ENCODE measurements around the gene IGF1. TPM values are rescaled to one million over a fixed set of nuclear protein-coding genes. Genes with fewer than 3 reads are reported as not detected.

The IGF1 gene
- total and polyA plus RNA-seq, 5 donors = 4.7 to 71.9 (median 6.5) TPM

DNA sequence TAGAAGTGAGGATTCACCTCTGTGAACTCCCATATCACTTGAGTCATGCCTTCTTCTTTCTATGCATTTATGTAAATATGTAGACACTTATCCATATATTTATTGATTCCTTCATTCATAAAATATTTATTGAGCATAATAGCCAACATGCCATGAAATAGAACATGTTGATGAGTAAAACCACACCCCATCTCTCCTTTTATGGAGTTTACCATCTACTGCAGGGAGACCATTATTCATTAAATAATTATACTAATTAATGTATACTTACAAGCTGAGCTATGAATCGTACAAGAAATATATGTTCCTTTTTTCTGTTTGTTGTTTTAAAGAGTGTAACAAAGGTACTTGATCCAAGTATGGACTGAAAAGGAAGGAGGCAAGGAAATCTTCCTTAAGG, 17.4 kb upstream of the IGF1 start:
- ATAC-seq = no peak
- 74% methylated on average over 1 of the region's 1 CpG for whole genome bisulfite sequencing
- DNase-seq = no peak
- Histone ChIP-seq H3K27ac (ENCODE audit: low read length) (no peak overlapping the region), H3K4me3 (ENCODE audit: low read length) (no peak overlapping the region), H3K27me3 (ENCODE audit: control insufficient read depth, insufficient read depth) (no peaks in the 10 kb centered on the region), H3K9me3 (ENCODE audit: control insufficient read depth, low read length) (peaks cover 2% of the 10 kb centered on the region), H3K4me1 (ENCODE audit: control insufficient read depth, insufficient read depth, low read length) (no peaks in the 10 kb centered on the region)
- intact Hi-C loops (cut with DNase I) = no loop called here

DNA sequence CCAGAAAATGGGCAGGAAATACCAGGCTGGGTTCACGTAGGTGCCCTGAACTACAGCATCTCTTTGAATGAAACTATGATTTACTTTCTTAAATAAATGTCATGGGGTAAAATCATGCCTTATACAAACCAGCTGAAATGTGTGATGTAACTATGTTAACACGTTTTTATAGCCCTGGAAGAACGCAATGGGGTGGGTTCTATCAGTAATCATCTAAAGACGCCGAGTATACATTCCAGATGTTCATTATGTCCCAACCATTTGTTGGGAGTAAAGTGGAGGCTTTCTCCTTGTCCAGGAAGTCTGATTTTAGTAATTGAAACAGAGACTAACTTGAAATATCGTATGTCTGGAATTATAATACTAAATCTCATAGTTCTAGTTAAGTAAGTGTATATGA, 16.2 kb upstream of the IGF1 start:
- intact Hi-C loops (cut with DNase I) = no loop called here
- ATAC-seq (no peak), DNase-seq (no peak)
- no peaks in the 10 kb centered on the region for H3K27me3 ChIP-seq (ENCODE audit: control insufficient read depth, insufficient read depth)
- no peak overlapping the region for H3K4me3 ChIP-seq (ENCODE audit: low read length)
- H3K27ac ChIP-seq (ENCODE audit: low read length) = no peak overlapping the region
- H3K4me1 ChIP-seq (ENCODE audit: control insufficient read depth, insufficient read depth, low read length) = no peaks in the 10 kb centered on the region
- WGBS = 65% methylated on average over 6 of the region's 6 CpGs
- H3K9me3 ChIP-seq (ENCODE audit: control insufficient read depth, low read length) = peaks cover 2% of the 10 kb centered on the region

DNA sequence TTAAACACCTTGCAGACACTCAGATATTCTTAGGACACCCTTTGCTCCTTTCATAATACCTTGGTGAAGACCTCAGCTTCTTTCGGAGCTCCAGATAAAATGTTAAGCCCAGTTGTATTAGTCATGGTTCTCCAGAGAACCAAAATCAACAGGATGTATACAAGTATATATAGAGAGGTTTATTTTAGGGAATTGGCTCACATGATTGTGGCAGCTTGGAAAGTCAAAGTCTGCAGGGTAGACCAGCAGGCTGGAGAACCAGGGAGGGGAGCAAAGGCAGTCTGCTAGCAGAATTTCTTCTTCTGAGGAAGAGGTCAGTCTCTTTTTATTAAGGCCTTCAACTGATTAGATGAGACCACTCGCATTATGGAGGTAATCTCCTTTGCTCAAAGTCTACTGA, 6.9 kb upstream of the IGF1 start:
- 81% methylated on average over 2 of the region's 2 CpGs for WGBS
- intact Hi-C loops (cut with DNase I) = loop anchor here in 1 of 4 donors (10.0 kb wide), 1 partner anchor 322 kb away; no protein-coding TSS in a partner anchor
- ATAC-seq = no peak

DNA sequence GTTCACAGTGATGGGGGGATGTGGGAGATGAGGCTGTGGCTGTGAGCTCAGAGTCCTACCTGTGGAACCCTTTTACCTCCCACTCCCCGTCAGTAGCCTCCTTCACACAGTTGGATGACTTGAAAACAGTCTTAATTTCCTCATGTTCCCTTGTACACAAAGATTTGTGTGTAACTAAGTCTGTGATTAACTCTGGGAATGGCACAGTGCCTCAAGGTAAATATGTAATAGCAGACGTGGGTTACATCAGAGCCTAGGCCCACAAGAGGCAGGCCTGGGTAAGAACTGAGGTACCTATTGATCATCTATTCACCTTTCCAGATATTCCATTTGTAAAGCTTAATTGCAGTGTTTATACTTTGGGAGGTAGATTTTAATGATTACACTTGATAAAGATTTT, 5.8 kb upstream of the IGF1 start:
- DNase-seq (no peak), ATAC-seq (no peak)
- no peak overlapping the region for H3K27ac ChIP-seq (ENCODE audit: low read length)
- intact Hi-C loops (cut with DNase I) = loop anchor here in 1 of 4 donors (10.0 kb wide), 1 partner anchor 321 kb away; no protein-coding TSS in a partner anchor
- H3K4me1 ChIP-seq (ENCODE audit: control insufficient read depth, insufficient read depth, low read length) = no peaks in the 10 kb centered on the region
- H3K27me3 ChIP-seq (ENCODE audit: control insufficient read depth, insufficient read depth) = no peaks in the 10 kb centered on the region
- no peaks in the 10 kb centered on the region for H3K9me3 ChIP-seq (ENCODE audit: control insufficient read depth, low read length)
- WGBS = 86% methylated on average over 2 of the region's 2 CpGs
- no peak overlapping the region for H3K4me3 ChIP-seq (ENCODE audit: low read length)

More for the DNA sequence above, 6.9 kb upstream of the IGF1 start:
- Histone ChIP-seq H3K9me3 (ENCODE audit: control insufficient read depth, low read length) (no peaks in the 10 kb centered on the region), H3K27me3 (ENCODE audit: control insufficient read depth, insufficient read depth) (no peaks in the 10 kb centered on the region), H3K4me3 (ENCODE audit: low read length) (no peak overlapping the region), H3K4me1 (ENCODE audit: control insufficient read depth, insufficient read depth, low read length) (no peaks in the 10 kb centered on the region), H3K27ac (ENCODE audit: low read length) (no peak overlapping the region)
- no peak for DNase-seq

DNA sequence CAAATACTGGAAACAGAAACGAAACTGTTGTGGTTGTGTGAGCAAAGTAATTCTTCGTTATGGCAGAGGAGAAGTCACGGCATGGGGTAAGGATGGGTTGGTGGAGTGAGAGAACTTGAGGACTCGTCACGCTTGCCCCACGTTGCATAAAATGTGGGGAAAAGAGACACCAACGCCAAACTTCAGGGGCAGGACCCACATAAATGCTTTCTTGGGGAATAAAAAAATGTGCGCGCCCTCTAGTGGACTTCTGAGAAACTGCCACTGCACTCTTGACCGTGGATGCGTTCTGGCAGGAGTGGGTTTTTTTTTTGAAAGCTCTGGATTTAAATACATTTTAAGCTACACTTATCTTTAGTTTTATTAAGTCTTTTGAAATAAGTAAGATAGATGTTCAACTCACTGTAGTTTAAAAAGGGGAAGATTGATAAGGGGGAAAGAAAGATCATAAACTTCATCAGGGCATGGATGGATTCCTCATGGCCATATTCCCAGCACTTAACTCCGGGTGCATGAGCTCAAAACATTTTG, 4.1 kb upstream of the IGF1 start:
- ATAC-seq (peak; percentile 56 to 82), DNase-seq (peak; percentile 67 to 81 (median 69))
- Histone ChIP-seq H3K4me1 (ENCODE audit: control insufficient read depth, insufficient read depth, low read length) (no peaks in the 10 kb centered on the region), H3K9me3 (ENCODE audit: control insufficient read depth, low read length) (no peaks in the 10 kb centered on the region), H3K27me3 (ENCODE audit: control insufficient read depth, insufficient read depth) (no peaks in the 10 kb centered on the region), H3K4me3 (ENCODE audit: low read length) (no peak overlapping the region), H3K27ac (ENCODE audit: low read length) (no peak overlapping the region)
- 16% methylated on average over 12 of the region's 12 CpGs for WGBS
- intact Hi-C loops (cut with DNase I) = loop anchor here in 3 of 4 donors (5.0 to 10.0 kb wide), 3 partner anchors 312 to 320 kb away; no protein-coding TSS in a partner anchor

DNA sequence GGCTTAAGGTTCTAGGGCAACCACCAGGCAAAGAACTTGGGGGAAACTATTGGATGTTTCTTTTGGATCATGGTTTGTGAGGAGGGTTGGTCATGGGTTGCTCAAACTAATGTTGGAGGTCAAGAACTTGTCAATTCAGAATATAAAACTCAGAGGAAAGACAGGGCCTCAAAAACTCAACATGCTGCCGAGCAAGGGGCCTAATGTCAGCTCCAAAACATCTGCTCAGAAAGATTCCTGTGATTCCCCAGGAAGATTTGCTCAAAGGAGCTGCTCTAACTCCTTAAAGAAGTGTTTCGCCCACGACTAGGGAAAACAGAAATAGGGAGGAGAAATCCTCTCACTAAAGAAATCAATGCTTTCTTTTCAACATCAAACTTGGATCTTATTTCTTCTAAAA, 3.7 kb upstream of the IGF1 start:
- ATAC-seq (no peak), DNase-seq (no peak)
- Histone ChIP-seq H3K9me3 (ENCODE audit: control insufficient read depth, low read length) (no peaks in the 10 kb centered on the region), H3K4me3 (ENCODE audit: low read length) (no peak overlapping the region), H3K27ac (ENCODE audit: low read length) (no peak overlapping the region), H3K27me3 (ENCODE audit: control insufficient read depth, insufficient read depth) (no peaks in the 10 kb centered on the region), H3K4me1 (ENCODE audit: control insufficient read depth, insufficient read depth, low read length) (no peaks in the 10 kb centered on the region)
- WGBS = 40% methylated on average over 3 of the region's 3 CpGs
- intact Hi-C loops (cut with DNase I) = loop anchor here in 3 of 4 donors (5.0 to 10.0 kb wide), 3 partner anchors 312 to 319 kb away; no protein-coding TSS in a partner anchor

DNA sequence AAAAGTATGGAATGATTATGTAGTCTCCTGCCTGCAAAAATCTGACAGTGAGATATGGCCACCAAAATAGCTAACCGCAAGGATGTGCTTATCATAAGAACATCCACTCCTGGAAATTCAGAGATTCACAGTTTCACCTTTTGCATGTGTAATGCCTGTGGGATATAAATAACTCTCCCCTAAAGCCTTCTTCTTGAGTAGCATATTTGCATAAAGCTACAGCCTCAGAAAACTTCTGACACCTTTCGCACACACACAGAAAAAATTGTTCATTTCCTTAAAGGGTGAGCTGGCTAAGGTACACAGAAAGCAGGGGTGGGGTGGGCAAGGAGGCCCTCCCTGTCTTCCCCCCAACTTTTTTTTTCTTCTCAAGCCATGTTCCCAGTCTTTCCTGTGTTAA, 3.1 kb upstream of the IGF1 start:
- intact Hi-C loops (cut with DNase I) = loop anchor here in 3 of 4 donors (5.0 to 10.0 kb wide), 3 partner anchors 311 to 319 kb away; no protein-coding TSS in a partner anchor
- H3K27ac ChIP-seq (ENCODE audit: low read length) = no peak overlapping the region
- H3K4me3 ChIP-seq (ENCODE audit: low read length) = no peak overlapping the region
- no peaks in the 10 kb centered on the region for H3K9me3 ChIP-seq (ENCODE audit: control insufficient read depth, low read length)
- no peaks in the 10 kb centered on the region for H3K27me3 ChIP-seq (ENCODE audit: control insufficient read depth, insufficient read depth)
- no peak for DNase-seq
- no peaks in the 10 kb centered on the region for H3K4me1 ChIP-seq (ENCODE audit: control insufficient read depth, insufficient read depth, low read length)
- 92% methylated on average over 2 of the region's 2 CpGs for whole genome bisulfite sequencing
- no peak for ATAC-seq

DNA sequence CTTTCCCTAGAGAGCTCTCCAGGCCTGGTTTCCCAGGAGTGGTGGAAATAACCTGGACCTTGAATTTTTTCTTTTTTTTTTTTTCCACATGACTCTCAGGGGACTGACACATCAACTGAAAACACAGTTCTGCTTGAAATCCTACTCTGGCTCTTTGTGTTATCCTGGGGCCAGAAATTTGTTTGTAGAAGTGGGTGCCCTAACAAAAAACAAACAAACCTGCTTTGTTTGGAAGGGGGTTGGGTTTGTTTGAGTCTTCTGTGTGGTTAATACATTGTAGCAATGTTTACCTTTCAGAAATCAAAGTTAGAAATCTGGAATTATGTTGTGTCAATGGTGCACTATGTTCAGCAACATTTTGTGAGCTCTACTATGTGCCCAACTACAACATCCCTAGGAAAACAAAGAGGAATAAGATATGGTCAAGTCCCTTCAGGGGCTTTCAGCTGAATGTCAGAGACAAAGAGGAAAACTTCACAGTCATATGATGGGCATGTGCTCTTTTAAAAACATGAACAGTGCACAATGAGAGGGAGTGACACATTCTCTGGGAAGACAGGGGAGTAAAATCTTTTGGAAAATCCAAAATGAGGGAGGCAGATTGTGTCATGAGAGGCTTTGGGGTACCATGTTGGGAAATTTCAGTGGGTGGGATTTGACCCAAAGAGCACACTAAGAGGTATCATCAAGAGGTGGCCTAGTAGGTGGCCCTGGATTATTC, 1.5 kb upstream of the IGF1 start:
- no peak for DNase-seq
- no peaks in the 10 kb centered on the region for H3K4me1 ChIP-seq (ENCODE audit: control insufficient read depth, insufficient read depth, low read length)
- H3K27me3 ChIP-seq (ENCODE audit: control insufficient read depth, insufficient read depth) = no peaks in the 10 kb centered on the region
- H3K27ac ChIP-seq (ENCODE audit: low read length) = no peak overlapping the region
- intact Hi-C loops (cut with DNase I) = loop anchor here in 3 of 4 donors (5.0 to 10.0 kb wide), 3 partner anchors 310 to 317 kb away; no protein-coding TSS in a partner anchor
- H3K4me3 ChIP-seq (ENCODE audit: low read length) = no peak overlapping the region
- ATAC-seq = no peak
- H3K9me3 ChIP-seq (ENCODE audit: control insufficient read depth, low read length) = no peaks in the 10 kb centered on the region

DNA sequence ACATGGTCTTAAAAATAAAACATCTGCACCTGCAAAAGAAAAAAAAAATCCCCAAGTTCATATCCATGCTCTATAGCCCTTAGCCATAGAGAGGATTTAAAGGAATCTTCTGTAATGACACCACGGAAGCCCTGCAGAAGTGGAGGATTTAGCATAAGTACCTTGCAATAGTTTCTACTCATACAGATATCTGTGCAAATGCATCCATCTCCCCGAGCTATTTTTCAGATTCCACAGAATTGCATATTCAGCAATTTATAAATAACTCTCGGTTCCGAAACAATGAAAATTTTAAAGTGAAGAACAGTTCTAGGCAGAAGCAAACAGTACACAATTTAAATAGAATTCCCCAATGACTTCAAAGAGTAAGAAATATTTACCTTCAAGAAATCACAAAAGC, 424 bp downstream of the IGF1 start:
- 30% methylated on average over 4 of the region's 4 CpGs for WGBS
- intact Hi-C loops (cut with DNase I) = loop anchor here in 3 of 4 donors (5.0 to 10.0 kb wide), 3 partner anchors 308 to 315 kb away; no protein-coding TSS in a partner anchor
- peak overlapping the region; percentile 71 for H3K4me3 ChIP-seq (ENCODE audit: low read length)
- DNase-seq (no peak), ATAC-seq (no peak)
- no peaks in the 10 kb centered on the region for H3K4me1 ChIP-seq (ENCODE audit: control insufficient read depth, insufficient read depth, low read length)
- no peaks in the 10 kb centered on the region for H3K9me3 ChIP-seq (ENCODE audit: control insufficient read depth, low read length)
- no peaks in the 10 kb centered on the region for H3K27me3 ChIP-seq (ENCODE audit: control insufficient read depth, insufficient read depth)
- H3K27ac ChIP-seq (ENCODE audit: low read length) = no peak overlapping the region

DNA sequence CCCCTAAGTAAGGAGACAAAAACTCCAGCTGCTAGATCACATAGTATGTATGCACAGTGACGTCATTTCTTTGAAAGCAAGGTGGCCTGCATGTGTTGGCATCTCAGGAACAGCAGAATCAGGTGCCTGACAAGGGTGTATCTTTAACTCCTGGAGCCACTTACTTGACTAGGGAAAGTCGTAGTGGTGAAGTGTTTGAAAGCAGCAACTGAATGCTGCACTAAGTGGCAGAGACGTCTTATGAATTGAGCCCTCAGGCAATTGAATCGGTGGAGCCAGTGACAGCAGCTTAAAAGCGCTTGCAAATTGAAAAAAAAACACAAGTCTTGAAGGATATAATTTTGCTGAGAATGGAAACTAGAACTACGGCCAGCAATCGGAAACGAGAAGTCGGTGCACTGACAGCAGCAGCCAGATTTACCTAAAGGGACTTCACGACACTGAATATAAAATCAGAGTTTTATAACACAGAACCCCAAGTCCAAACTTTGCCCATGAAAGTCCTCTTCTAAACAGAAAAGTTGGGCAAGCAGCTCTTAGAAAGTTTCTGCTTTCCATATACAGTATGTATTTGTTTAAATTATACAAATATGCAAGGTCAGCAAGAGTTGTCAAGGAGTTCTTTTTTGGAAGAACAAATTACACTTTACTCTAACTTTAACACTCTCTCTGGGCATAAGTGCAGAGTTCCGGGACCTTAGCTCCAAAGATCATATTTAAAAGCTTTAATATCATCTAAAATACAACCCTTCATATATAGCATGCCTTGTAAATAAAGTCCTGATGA, 1.1 kb downstream of the IGF1 start:
- peaks cover 2% of the 10 kb centered on the region for H3K4me1 ChIP-seq (ENCODE audit: control insufficient read depth, insufficient read depth, low read length)
- H3K27ac ChIP-seq (ENCODE audit: low read length) = no peak overlapping the region
- DNase-seq = no peak
- H3K27me3 ChIP-seq (ENCODE audit: control insufficient read depth, insufficient read depth) = no peaks in the 10 kb centered on the region
- peak overlapping the region; percentile 71 for H3K4me3 ChIP-seq (ENCODE audit: low read length)
- intact Hi-C loops (cut with DNase I) = no loop called here
- peak in 1 of 2 donors; percentile 8 for ATAC-seq
- 31% methylated on average over 11 of the region's 11 CpGs for WGBS
- H3K9me3 ChIP-seq (ENCODE audit: control insufficient read depth, low read length) = no peaks in the 10 kb centered on the region
